Measurements from ENCODE around the gene R3HCC1L. TPM values are rescaled to one million over a fixed set of nuclear protein-coding genes. Genes with fewer than 3 reads are reported as not detected.

Gene R3HCC1L
- total and polyA plus RNA-seq, 2 donors (not counting 1 experiment from before 2014, with no cell fraction given), result 11.6 to 25.1 TPM

GRCh38 chr10:98268694-98269431 is 134.4 kb downstream of the R3HCC1L start:
- Histone ChIP-seq H2AFZ (ENCODE audit: insufficient read depth, low read depth, low read length, poor library complexity, severe bottlenecking) (peak overlapping the region; percentile 62), H3K4me1 (ENCODE audit: control insufficient read depth in 2 of 2, insufficient read depth in 2 of 2, low read length in 2 of 2) (peaks cover 5 to 11% of the 10 kb centered on the region in 2 donors), H3K9me3 (ENCODE audit: control extremely low read depth in 1 of 3, control insufficient read depth in 2 of 3, insufficient read depth in 1 of 3, low read length in 2 of 3) (no peaks in the 10 kb centered on the region), H3K9ac (ENCODE audit: low read length) (peak overlapping the region; percentile 70), H3K27ac (ENCODE audit: low read length in 2 of 2) (no peak overlapping the region), H3K27me3 (replicated peaks in 1 of 4; ENCODE audit: control extremely low read depth in 1 of 4, control insufficient read depth in 3 of 4, insufficient read depth in 4 of 4, low read length in 3 of 4) (peaks cover 0 to 18% (median 6%) of the 10 kb centered on the region in 4 experiments), H3K4me3 (ENCODE audit: control extremely low read depth in 1 of 5, extremely low read depth in 1 of 5, insufficient read depth in 1 of 5, low read depth in 2 of 5, low read length in 4 of 5) (peak overlapping the region in 4 of 5 experiments; percentile 51 to 69 (median 56)), H3K79me2 (ENCODE audit: control insufficient read depth, insufficient read depth, low read length) (no peaks in the 10 kb centered on the region), H4K20me1 (ENCODE audit: control insufficient read depth, insufficient read depth, low read length, poor library complexity, severe bottlenecking) (no peaks in the 10 kb centered on the region), H3K36me3 (replicated peaks in 1 of 2; ENCODE audit: control extremely low read depth in 1 of 2, control insufficient read depth in 1 of 2, extremely low read depth in 1 of 2, insufficient read depth in 2 of 2, low read length in 1 of 2) (no peaks in the 10 kb centered on the region), H3K4me2 (replicated peaks; ENCODE audit: low read depth, low read length, poor library complexity, severe bottlenecking) (peak overlapping the region; percentile 88)
- DNase-seq (no peak), ATAC-seq (ENCODE audit: low read depth) (no peak)
- ChIA-PET CTCF (interaction anchor here (1.4 kb wide), 1 partner anchor 99 kb away, joined by 4 read pairs; no protein-coding TSS in a partner anchor), POLR2A (no interaction called here)
- intact Hi-C loops (cut with micrococcal nuclease), result no loop called here
- H3K9me3 Mint-ChIP-seq (ENCODE audit: insufficient read depth), result no peaks in the 10 kb centered on the region
- peak overlapping the region; percentile 84 for H3K4me3 Mint-ChIP-seq
- WGBS (ENCODE audit: insufficient coverage), result 23% methylated on average over 14 of the region's 17 CpGs
- peaks cover 8% of the 10 kb centered on the region for H3K4me1 Mint-ChIP-seq
- peaks cover 48% of the 10 kb centered on the region for H3K27me3 Mint-ChIP-seq
- no peak overlapping the region for H3K27ac Mint-ChIP-seq
- TF ChIP-seq, protein P1, sequence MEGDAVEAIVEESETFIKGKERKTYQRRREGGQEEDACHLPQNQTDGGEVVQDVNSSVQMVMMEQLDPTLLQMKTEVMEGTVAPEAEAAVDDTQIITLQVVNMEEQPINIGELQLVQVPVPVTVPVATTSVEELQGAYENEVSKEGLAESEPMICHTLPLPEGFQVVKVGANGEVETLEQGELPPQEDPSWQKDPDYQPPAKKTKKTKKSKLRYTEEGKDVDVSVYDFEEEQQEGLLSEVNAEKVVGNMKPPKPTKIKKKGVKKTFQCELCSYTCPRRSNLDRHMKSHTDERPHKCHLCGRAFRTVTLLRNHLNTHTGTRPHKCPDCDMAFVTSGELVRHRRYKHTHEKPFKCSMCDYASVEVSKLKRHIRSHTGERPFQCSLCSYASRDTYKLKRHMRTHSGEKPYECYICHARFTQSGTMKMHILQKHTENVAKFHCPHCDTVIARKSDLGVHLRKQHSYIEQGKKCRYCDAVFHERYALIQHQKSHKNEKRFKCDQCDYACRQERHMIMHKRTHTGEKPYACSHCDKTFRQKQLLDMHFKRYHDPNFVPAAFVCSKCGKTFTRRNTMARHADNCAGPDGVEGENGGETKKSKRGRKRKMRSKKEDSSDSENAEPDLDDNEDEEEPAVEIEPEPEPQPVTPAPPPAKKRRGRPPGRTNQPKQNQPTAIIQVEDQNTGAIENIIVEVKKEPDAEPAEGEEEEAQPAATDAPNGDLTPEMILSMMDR (IDR thresholded peaks at IDR 0.05), result no peak
- TF ChIP-seq EZH2 (IDR thresholded peaks at IDR 0.05; ENCODE audit: borderline replicate concordance, insufficient read depth, low read depth, low read length, poor library complexity, severe bottlenecking), result no peak

- H3K4me3 ChIP-seq (ENCODE audit: control extremely low read depth in 1 of 5, extremely low read depth in 1 of 5, insufficient read depth in 1 of 5, low read depth in 2 of 5, low read length in 4 of 5), result no peak overlapping the region
- TF ChIP-seq, protein P1 (IDR thresholded peaks at IDR 0.05), result no peak
- no peak for TF ChIP-seq EZH2 (IDR thresholded peaks at IDR 0.05; ENCODE audit: borderline replicate concordance, insufficient read depth, low read depth, low read length, poor library complexity, severe bottlenecking)
- intact Hi-C loops (cut with micrococcal nuclease), result no loop called here
- H4K20me1 ChIP-seq (ENCODE audit: control insufficient read depth, insufficient read depth, low read length, poor library complexity, severe bottlenecking), result no peaks in the 10 kb centered on the region
- peaks cover 5 to 11% of the 10 kb centered on the region in 2 donors for H3K4me1 ChIP-seq (ENCODE audit: control insufficient read depth in 2 of 2, insufficient read depth in 2 of 2, low read length in 2 of 2)
- WGBS (ENCODE audit: insufficient coverage), result 66% methylated on average over 8 of the region's 8 CpGs
- ATAC-seq (ENCODE audit: low read depth), result no peak
- H3K27me3 Mint-ChIP-seq, result peaks cover 50% of the 10 kb centered on the region
- no peaks in the 10 kb centered on the region for H3K79me2 ChIP-seq (ENCODE audit: control insufficient read depth, insufficient read depth, low read length)
- no peak overlapping the region for H3K4me2 ChIP-seq (replicated peaks; ENCODE audit: low read depth, low read length, poor library complexity, severe bottlenecking)
- H3K4me1 Mint-ChIP-seq, result peaks cover 8% of the 10 kb centered on the region
- H3K27ac ChIP-seq (ENCODE audit: low read length in 2 of 2), result no peak overlapping the region
- H2AFZ ChIP-seq (ENCODE audit: insufficient read depth, low read depth, low read length, poor library complexity, severe bottlenecking), result no peak overlapping the region
- no peaks in the 10 kb centered on the region for H3K36me3 ChIP-seq (replicated peaks in 1 of 2; ENCODE audit: control extremely low read depth in 1 of 2, control insufficient read depth in 1 of 2, extremely low read depth in 1 of 2, insufficient read depth in 2 of 2, low read length in 1 of 2)
- no peaks in the 10 kb centered on the region for H3K9me3 Mint-ChIP-seq (ENCODE audit: insufficient read depth)
- no peak for DNase-seq
- no peaks in the 10 kb centered on the region for H3K9me3 ChIP-seq (ENCODE audit: control extremely low read depth in 1 of 3, control insufficient read depth in 2 of 3, insufficient read depth in 1 of 3, low read length in 2 of 3)
- no peak overlapping the region for H3K9ac ChIP-seq (ENCODE audit: low read length)
- peak overlapping the region; percentile 84 for H3K4me3 Mint-ChIP-seq
- POLR2A ChIA-PET, result no interaction called here
- H3K27me3 ChIP-seq (replicated peaks in 1 of 4; ENCODE audit: control extremely low read depth in 1 of 4, control insufficient read depth in 3 of 4, insufficient read depth in 4 of 4, low read length in 3 of 4), result peaks cover 0 to 18% (median 6%) of the 10 kb centered on the region in 4 experiments
- CTCF ChIA-PET, result interaction anchor here (1.4 kb wide), 1 partner anchor 100 kb away, joined by 4 read pairs; no protein-coding TSS in a partner anchor
- no peak overlapping the region for H3K27ac Mint-ChIP-seq
Observed at GRCh38 chr10:98269435-98269912, 135.0 kb downstream of the R3HCC1L start.
